Neural progenitor cell (in vitro differentiated cells): ENCODE results near the gene KLHL8. TPM values are rescaled to one million over a fixed set of nuclear protein-coding genes. Genes with fewer than 3 reads are reported as not detected.

Experiments
- DNase-seq: peaks from one replicate; pipeline ENCODE4 v3.0.0-alpha.2; 2016; ENCODE audit warnings: low spot score
- H2AFZ ChIP-seq: fragments of 200-600 bp; sonication (generic); replicated peaks from 2 replicates; pipeline ENCODE4 v1.6.1; 2016; ENCODE audit warnings: antibody characterized with exemption
- H3F3A ChIP-seq: fragments of 200-600 bp; sonication (generic); 2 replicates; pipeline ENCODE4 v1.6.1; 2016; ENCODE audit warnings: antibody characterized with exemption, low read depth
- H3K27ac ChIP-seq: fragments of 200-600 bp; sonication (generic); 2 replicates; pipeline ENCODE4 v1.5.1; 2016; ENCODE audit warnings: mild to moderate bottlenecking
- H3K27me3 ChIP-seq: fragments of 200-600 bp; sonication (generic); 2 replicates; pipeline ENCODE4 v1.6.1; 2016; ENCODE audit warnings: mild to moderate bottlenecking, moderate library complexity
- H3K36me3 ChIP-seq: fragments of 200-600 bp; sonication (generic); 2 replicates; pipeline ENCODE4 v1.5.1; 2016
- H3K4me1 ChIP-seq: fragments of 200-600 bp; sonication (generic); 2 replicates; pipeline ENCODE4 v1.6.1; 2016; ENCODE audit warnings: mixed run types
- H3K4me2 ChIP-seq: fragments of 200-600 bp; sonication (generic); 2 replicates; pipeline ENCODE4 v1.6.1; 2016
- H3K4me3 ChIP-seq: fragments of 200-600 bp; sonication (generic); 2 replicates; pipeline ENCODE4 v1.5.1; 2016
- H3K79me2 ChIP-seq: fragments of 200-600 bp; sonication (generic); 2 replicates; pipeline ENCODE4 v1.6.1; 2016; ENCODE audit warnings: low read depth
- H3K9ac ChIP-seq: fragments of 200-600 bp; sonication (generic); 2 replicates; pipeline ENCODE4 v1.6.1; 2016
- H3K9me3 ChIP-seq: fragments of 200-600 bp; sonication (generic); 2 replicates; pipeline ENCODE4 v1.5.1; 2016; ENCODE audit warnings: low read depth
- H4K20me1 ChIP-seq: fragments of 200-600 bp; sonication (generic); 2 replicates; pipeline ENCODE4 v1.6.1; 2016; ENCODE audit warnings: low read depth
- H3K27ac Mint-ChIP-seq: 3 replicates; pipeline ENCODE4 v1.8.0; 2021; ENCODE audit warnings: mixed read lengths
- H3K27me3 Mint-ChIP-seq: 2 replicates; pipeline ENCODE4 v1.8.0; 2022; ENCODE audit warnings: low read depth, mild to moderate bottlenecking, inconsistent platforms, moderate library complexity, mixed read lengths; ENCODE audit not compliant: insufficient read depth
- H3K36me3 Mint-ChIP-seq: 3 replicates; pipeline ENCODE4 v1.8.0; 2021; ENCODE audit warnings: mixed read lengths
- H3K4me1 Mint-ChIP-seq: 3 replicates; pipeline ENCODE4 v1.8.0; 2021; ENCODE audit warnings: mixed read lengths
- H3K4me3 Mint-ChIP-seq: 3 replicates; pipeline ENCODE4 v1.8.0; 2021; ENCODE audit warnings: mild to moderate bottlenecking, moderate library complexity, mixed read lengths
- H3K9me3 Mint-ChIP-seq: 3 replicates; pipeline ENCODE4 v1.8.0; 2020; ENCODE audit warnings: mixed read lengths
- EZH2 ChIP-seq: fragments of 200-600 bp; sonication (generic); IDR thresholded peaks from 2 replicates; pipeline ENCODE4 v1.6.1; 2017; ENCODE audit warnings: antibody characterized with exemption, mild to moderate bottlenecking, moderate library complexity
- EZH2phosphoT487 ChIP-seq: fragments of 200-600 bp; sonication (generic); IDR thresholded peaks from 2 replicates; pipeline ENCODE4 v1.6.1; 2017; ENCODE audit warnings: antibody characterized with exemption
- total RNA-seq: library from RNA; depleted of rRNA; stranded (reverse); fragments of >200 nt; gene quantifications from 2 replicates; pipeline ENCODE4 v1.2.3, GENCODE V29; 2015; ENCODE audit warnings: low replicate concordance
- TF ChIP-seq, protein P1 (sequence below): fragments of 200-600 bp; sonication (generic); IDR thresholded peaks from 2 replicates; pipeline ENCODE4 v1.5.1; 2017; ENCODE audit warnings: antibody characterized with exemption, mild to moderate bottlenecking

The KLHL8 gene
- total RNA-seq, 1 donor from 2014 or later = 20.3 TPM

DNA sequence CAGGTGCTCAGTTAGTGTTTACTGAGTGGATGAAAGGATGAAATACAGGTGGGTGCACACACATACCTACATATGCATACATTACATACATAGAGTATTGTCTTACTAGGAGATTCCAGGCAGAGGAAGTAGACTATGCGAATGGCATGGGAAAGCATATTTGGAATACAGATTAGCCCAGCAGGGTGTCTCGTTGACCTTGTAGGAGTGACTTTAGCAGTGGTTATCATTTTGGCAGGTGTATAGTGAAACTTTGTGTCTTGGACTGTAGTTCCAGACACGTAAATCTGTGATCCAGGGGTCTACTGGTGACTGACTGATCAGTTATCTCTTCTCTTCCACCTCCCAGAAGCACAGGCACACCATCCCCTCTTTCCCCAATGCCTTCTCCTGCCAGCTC lies 86.3 kb downstream of the KLHL8 start:
- no peaks in the 10 kb centered on the region for H3K9me3 Mint-ChIP-seq
- H3K27ac ChIP-seq = no peak overlapping the region
- peaks cover 18% of the 10 kb centered on the region for H3K36me3 ChIP-seq

GRCh38 chr4:87133183-87133582 lies 87.2 kb downstream of the KLHL8 start:
- no peaks in the 10 kb centered on the region for H3K27me3 ChIP-seq
- H3K4me3 ChIP-seq = no peak overlapping the region
- no peak overlapping the region for H3K9ac ChIP-seq
- peaks cover 18% of the 10 kb centered on the region for H3K36me3 ChIP-seq
- Mint-ChIP-seq H3K4me3 (no peak overlapping the region), H3K4me1 (no peaks in the 10 kb centered on the region), H3K9me3 (no peaks in the 10 kb centered on the region), H3K27ac (no peak overlapping the region), H3K27me3 (no peaks in the 10 kb centered on the region), H3K36me3 (peaks cover 50% of the 10 kb centered on the region)
- no peak for DNase-seq
- TF ChIP-seq EZH2phosphoT487 (no peak), EZH2 (no peak)
- TF ChIP-seq, protein P1, sequence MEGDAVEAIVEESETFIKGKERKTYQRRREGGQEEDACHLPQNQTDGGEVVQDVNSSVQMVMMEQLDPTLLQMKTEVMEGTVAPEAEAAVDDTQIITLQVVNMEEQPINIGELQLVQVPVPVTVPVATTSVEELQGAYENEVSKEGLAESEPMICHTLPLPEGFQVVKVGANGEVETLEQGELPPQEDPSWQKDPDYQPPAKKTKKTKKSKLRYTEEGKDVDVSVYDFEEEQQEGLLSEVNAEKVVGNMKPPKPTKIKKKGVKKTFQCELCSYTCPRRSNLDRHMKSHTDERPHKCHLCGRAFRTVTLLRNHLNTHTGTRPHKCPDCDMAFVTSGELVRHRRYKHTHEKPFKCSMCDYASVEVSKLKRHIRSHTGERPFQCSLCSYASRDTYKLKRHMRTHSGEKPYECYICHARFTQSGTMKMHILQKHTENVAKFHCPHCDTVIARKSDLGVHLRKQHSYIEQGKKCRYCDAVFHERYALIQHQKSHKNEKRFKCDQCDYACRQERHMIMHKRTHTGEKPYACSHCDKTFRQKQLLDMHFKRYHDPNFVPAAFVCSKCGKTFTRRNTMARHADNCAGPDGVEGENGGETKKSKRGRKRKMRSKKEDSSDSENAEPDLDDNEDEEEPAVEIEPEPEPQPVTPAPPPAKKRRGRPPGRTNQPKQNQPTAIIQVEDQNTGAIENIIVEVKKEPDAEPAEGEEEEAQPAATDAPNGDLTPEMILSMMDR = no peak
- H3K4me1 ChIP-seq = peaks cover 5% of the 10 kb centered on the region
- H3K9me3 ChIP-seq = no peaks in the 10 kb centered on the region
- H3K4me2 ChIP-seq = no peak overlapping the region
- H4K20me1 ChIP-seq = no peaks in the 10 kb centered on the region
- no peak overlapping the region for H2AFZ ChIP-seq
- peaks cover 2% of the 10 kb centered on the region for H3F3A ChIP-seq
- H3K27ac ChIP-seq = no peak overlapping the region
- H3K79me2 ChIP-seq = no peaks in the 10 kb centered on the region

More for the DNA sequence above, 86.3 kb downstream of the KLHL8 start:
- H3K27me3 Mint-ChIP-seq = no peaks in the 10 kb centered on the region
- H3K9me3 ChIP-seq = no peaks in the 10 kb centered on the region
- H3K27ac Mint-ChIP-seq = no peak overlapping the region
- no peak overlapping the region for H3K4me2 ChIP-seq
- no peak overlapping the region for H3K4me3 Mint-ChIP-seq
- DNase-seq = no peak
- H4K20me1 ChIP-seq = no peaks in the 10 kb centered on the region
- TF ChIP-seq EZH2phosphoT487 (no peak), EZH2 (no peak)
- TF ChIP-seq, protein P1 = no peak
- H3K4me1 ChIP-seq = peaks cover 5% of the 10 kb centered on the region
- peaks cover 47% of the 10 kb centered on the region for H3K36me3 Mint-ChIP-seq
- no peaks in the 10 kb centered on the region for H3K79me2 ChIP-seq
- H3K9ac ChIP-seq = no peak overlapping the region
- H3K27me3 ChIP-seq = no peaks in the 10 kb centered on the region
- H3K4me3 ChIP-seq = no peak overlapping the region
- peaks cover 2% of the 10 kb centered on the region for H3F3A ChIP-seq
- no peak overlapping the region for H2AFZ ChIP-seq
- no peaks in the 10 kb centered on the region for H3K4me1 Mint-ChIP-seq

- H3K27me3 Mint-ChIP-seq = no peaks in the 10 kb centered on the region
- H3K4me1 Mint-ChIP-seq = no peaks in the 10 kb centered on the region
- DNase-seq = no peak
- Histone ChIP-seq H2AFZ (no peak overlapping the region), H3K27ac (no peak overlapping the region), H3K27me3 (no peaks in the 10 kb centered on the region), H4K20me1 (no peaks in the 10 kb centered on the region), H3K79me2 (no peaks in the 10 kb centered on the region), H3K4me3 (no peak overlapping the region), H3K4me2 (no peak overlapping the region), H3K9ac (no peak overlapping the region), H3F3A (no peaks in the 10 kb centered on the region), H3K36me3 (peaks cover 18% of the 10 kb centered on the region), H3K4me1 (peaks cover 5% of the 10 kb centered on the region), H3K9me3 (no peaks in the 10 kb centered on the region)
- H3K36me3 Mint-ChIP-seq = peaks cover 54% of the 10 kb centered on the region
- no peaks in the 10 kb centered on the region for H3K9me3 Mint-ChIP-seq
- TF ChIP-seq EZH2 (no peak), EZH2phosphoT487 (no peak)
- TF ChIP-seq, protein P1 = no peak
- H3K27ac Mint-ChIP-seq = no peak overlapping the region
- H3K4me3 Mint-ChIP-seq = no peak overlapping the region
Observed at GRCh38 chr4:87132035-87132434, 88.4 kb downstream of the KLHL8 start.
